Measurements from ENCODE around the gene PI4KB. TPM values are rescaled to one million over a fixed set of nuclear protein-coding genes. Genes with fewer than 3 reads are reported as not detected.

Gene PI4KB
- total and polyA plus RNA-seq, 2 experiments from 2014 or later, result 15.3 to 25.5 TPM

DNA sequence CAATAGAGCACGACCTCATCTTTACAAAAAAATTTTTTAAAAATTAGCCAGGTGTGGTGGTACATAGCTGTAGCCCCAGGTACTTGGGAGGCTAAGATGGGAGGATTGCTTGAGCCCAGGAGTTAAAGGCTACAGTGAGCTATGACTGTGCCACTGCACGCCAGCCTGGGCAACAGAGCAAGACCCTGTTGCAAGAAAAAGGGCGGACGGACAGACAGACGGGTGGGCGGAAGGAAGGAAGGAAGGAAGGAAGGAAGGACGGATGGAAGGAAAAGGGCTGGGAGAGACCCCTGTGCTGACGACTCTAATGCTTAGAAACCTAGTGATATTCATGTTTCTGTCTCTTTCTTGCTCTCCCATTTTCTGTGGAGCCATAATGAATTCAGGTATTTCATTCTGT lies 14.4 kb downstream of the PI4KB start:
- Histone ChIP-seq H2AFZ (no peak overlapping the region), H3K9me2 (ENCODE audit: insufficient read depth) (no peaks in the 10 kb centered on the region), H3K4me2 (no peak overlapping the region), H3K27ac (ENCODE audit: low read depth) (no peak overlapping the region), H3K4me1 (ENCODE audit: insufficient read depth) (peaks cover 10% of the 10 kb centered on the region; the same call in 1 of the 2 replicates), H3K79me2 (replicated peaks; ENCODE audit: insufficient read depth) (no peaks in the 10 kb centered on the region), H3K4me3 (no peak overlapping the region), H3K36me3 (ENCODE audit: insufficient read depth) (peaks cover 10% of the 10 kb centered on the region; the same call in 1 of the 2 replicates), H4K20me1 (replicated peaks; ENCODE audit: insufficient read depth) (peaks cover 6% of the 10 kb centered on the region), H3K27me3 (ENCODE audit: insufficient read depth) (no peaks in the 10 kb centered on the region), H3F3A (replicated peaks; ENCODE audit: low read depth) (0 out of 2 replicates have a peak, but pooled peaks cover 4% of the 10 kb centered on the region)
- Mint-ChIP-seq H3K27ac (no peak overlapping the region), H3K36me3 (ENCODE audit: low read depth) (peaks cover 17% of the 10 kb centered on the region), H3K4me1 (peaks cover 18% of the 10 kb centered on the region), H3K9me3 (no peaks in the 10 kb centered on the region), H3K4me3 (no peak overlapping the region), H3K27me3 (ENCODE audit: insufficient read depth, low read depth, poor library complexity) (peaks cover 4% of the 10 kb centered on the region)
- DNase-seq (ENCODE audit: low spot score) (no peak), ATAC-seq (no peak)
- TF ChIP-seq, protein P1, sequence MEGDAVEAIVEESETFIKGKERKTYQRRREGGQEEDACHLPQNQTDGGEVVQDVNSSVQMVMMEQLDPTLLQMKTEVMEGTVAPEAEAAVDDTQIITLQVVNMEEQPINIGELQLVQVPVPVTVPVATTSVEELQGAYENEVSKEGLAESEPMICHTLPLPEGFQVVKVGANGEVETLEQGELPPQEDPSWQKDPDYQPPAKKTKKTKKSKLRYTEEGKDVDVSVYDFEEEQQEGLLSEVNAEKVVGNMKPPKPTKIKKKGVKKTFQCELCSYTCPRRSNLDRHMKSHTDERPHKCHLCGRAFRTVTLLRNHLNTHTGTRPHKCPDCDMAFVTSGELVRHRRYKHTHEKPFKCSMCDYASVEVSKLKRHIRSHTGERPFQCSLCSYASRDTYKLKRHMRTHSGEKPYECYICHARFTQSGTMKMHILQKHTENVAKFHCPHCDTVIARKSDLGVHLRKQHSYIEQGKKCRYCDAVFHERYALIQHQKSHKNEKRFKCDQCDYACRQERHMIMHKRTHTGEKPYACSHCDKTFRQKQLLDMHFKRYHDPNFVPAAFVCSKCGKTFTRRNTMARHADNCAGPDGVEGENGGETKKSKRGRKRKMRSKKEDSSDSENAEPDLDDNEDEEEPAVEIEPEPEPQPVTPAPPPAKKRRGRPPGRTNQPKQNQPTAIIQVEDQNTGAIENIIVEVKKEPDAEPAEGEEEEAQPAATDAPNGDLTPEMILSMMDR (conservative IDR thresholded peaks at IDR 0.05; ENCODE audit: low read depth in 2 of 2), result no peak
- TF ChIP-seq ZNF331 (CRISPR knock-in tag; IDR thresholded peaks at IDR 0.05; ENCODE audit: low read depth) (no peak), ZNF114 (CRISPR knock-in tag; IDR thresholded peaks at IDR 0.05) (no peak), POLR2AphosphoS5 (IDR thresholded peaks at IDR 0.05; ENCODE audit: low read depth) (no peak), NANOG (IDR thresholded peaks at IDR 0.05; ENCODE audit: borderline replicate concordance) (no peak), CREB1 (CRISPR knock-in tag; IDR thresholded peaks at IDR 0.05; ENCODE audit: low read depth) (no peak), STAT1 (IDR thresholded peaks at IDR 0.05; ENCODE audit: unreplicated experiment) (no peak), REST (IDR thresholded peaks at IDR 0.05; ENCODE audit: unreplicated experiment) (no peak), EZH2phosphoT487 (IDR thresholded peaks at IDR 0.05; ENCODE audit: unreplicated experiment) (no peak), EZH2 (IDR thresholded peaks at IDR 0.05; ENCODE audit: low read depth, unreplicated experiment) (no peak), JUNB (IDR thresholded peaks at IDR 0.05; ENCODE audit: unreplicated experiment) (no peak)
- TF ChIP-seq, protein P2, sequence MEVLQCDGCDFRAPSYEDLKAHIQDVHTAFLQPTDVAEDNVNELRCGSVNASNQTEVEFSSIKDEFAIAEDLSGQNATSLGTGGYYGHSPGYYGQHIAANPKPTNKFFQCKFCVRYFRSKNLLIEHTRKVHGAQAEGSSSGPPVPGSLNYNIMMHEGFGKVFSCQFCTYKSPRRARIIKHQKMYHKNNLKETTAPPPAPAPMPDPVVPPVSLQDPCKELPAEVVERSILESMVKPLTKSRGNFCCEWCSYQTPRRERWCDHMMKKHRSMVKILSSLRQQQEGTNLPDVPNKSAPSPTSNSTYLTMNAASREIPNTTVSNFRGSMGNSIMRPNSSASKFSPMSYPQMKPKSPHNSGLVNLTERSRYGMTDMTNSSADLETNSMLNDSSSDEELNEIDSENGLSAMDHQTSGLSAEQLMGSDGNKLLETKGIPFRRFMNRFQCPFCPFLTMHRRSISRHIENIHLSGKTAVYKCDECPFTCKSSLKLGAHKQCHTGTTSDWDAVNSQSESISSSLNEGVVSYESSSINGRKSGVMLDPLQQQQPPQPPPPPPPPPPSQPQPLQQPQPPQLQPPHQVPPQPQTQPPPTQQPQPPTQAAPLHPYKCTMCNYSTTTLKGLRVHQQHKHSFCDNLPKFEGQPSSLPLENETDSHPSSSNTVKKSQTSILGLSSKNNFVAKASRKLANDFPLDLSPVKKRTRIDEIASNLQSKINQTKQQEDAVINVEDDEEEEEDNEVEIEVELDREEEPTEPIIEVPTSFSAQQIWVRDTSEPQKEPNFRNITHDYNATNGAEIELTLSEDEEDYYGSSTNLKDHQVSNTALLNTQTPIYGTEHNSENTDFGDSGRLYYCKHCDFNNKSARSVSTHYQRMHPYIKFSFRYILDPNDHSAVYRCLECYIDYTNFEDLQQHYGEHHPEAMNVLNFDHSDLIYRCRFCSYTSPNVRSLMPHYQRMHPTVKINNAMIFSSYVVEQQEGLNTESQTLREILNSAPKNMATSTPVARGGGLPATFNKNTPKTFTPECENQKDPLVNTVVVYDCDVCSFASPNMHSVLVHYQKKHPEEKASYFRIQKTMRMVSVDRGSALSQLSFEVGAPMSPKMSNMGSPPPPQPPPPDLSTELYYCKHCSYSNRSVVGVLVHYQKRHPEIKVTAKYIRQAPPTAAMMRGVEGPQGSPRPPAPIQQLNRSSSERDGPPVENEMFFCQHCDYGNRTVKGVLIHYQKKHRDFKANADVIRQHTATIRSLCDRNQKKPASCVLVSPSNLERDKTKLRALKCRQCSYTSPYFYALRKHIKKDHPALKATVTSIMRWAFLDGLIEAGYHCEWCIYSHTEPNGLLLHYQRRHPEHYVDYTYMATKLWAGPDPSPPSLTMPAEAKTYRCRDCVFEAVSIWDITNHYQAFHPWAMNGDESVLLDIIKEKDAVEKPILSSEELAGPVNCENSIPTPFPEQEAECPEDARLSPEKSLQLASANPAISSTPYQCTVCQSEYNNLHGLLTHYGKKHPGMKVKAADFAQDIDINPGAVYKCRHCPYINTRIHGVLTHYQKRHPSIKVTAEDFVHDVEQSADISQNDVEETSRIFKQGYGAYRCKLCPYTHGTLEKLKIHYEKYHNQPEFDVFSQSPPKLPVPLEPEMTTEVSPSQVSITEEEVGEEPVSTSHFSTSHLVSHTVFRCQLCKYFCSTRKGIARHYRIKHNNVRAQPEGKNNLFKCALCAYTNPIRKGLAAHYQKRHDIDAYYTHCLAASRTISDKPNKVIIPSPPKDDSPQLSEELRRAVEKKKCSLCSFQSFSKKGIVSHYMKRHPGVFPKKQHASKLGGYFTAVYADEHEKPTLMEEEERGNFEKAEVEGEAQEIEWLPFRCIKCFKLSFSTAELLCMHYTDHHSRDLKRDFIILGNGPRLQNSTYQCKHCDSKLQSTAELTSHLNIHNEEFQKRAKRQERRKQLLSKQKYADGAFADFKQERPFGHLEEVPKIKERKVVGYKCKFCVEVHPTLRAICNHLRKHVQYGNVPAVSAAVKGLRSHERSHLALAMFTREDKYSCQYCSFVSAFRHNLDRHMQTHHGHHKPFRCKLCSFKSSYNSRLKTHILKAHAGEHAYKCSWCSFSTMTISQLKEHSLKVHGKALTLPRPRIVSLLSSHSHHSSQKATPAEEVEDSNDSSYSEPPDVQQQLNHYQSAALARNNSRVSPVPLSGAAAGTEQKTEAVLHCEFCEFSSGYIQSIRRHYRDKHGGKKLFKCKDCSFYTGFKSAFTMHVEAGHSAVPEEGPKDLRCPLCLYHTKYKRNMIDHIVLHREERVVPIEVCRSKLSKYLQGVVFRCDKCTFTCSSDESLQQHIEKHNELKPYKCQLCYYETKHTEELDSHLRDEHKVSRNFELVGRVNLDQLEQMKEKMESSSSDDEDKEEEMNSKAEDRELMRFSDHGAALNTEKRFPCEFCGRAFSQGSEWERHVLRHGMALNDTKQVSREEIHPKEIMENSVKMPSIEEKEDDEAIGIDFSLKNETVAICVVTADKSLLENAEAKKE (CRISPR knock-in tag; IDR thresholded peaks at IDR 0.05), result no peak
- TF ChIP-seq, protein P3, sequence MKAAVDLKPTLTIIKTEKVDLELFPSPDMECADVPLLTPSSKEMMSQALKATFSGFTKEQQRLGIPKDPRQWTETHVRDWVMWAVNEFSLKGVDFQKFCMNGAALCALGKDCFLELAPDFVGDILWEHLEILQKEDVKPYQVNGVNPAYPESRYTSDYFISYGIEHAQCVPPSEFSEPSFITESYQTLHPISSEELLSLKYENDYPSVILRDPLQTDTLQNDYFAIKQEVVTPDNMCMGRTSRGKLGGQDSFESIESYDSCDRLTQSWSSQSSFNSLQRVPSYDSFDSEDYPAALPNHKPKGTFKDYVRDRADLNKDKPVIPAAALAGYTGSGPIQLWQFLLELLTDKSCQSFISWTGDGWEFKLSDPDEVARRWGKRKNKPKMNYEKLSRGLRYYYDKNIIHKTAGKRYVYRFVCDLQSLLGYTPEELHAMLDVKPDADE (IDR thresholded peaks at IDR 0.05), result no peak
